ENCODE results near the gene TTC23L. TPM values are rescaled to one million over a fixed set of nuclear protein-coding genes. Genes with fewer than 3 reads are reported as not detected.
"Not testable (repeated sequence)": the region's sequence is repeated elsewhere in the genome, so short reads cannot be mapped to it uniquely, and the experiment has no call there.

TTC23L gene
- total and polyA plus RNA-seq, 4 donors: 4.1 to 6.1 (median 4.9) TPM

DNA sequence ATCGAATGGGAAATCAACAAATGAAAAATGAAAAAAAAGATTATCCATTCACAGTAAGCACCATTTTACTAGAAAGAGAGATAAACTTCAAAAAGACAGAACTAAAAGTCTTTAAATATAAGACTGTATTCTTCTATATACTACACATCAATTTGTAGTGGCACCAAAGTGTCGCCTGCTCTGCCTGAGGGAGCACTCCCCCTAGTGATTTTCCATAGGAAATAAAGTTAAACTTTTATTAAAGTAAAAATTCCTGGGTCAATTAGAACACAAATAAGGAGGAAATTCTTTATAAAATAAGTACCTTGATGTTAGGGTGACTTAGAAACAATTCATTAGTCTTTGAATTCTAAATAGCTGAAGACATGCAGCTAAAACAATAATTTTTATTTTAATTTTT lies 66.6 kb downstream of the TTC23L start:
- H3K36me3 ChIP-seq (ENCODE audit: control insufficient read depth, insufficient read depth, low read length): no peaks in the 10 kb centered on the region
- H3K4me1 ChIP-seq (ENCODE audit: control insufficient read depth, insufficient read depth, low read length): no peaks in the 10 kb centered on the region
- H3K27me3 ChIP-seq (ENCODE audit: control insufficient read depth, insufficient read depth, low read length): no peaks in the 10 kb centered on the region
- no peak overlapping the region for H3K27ac ChIP-seq (ENCODE audit: low read depth, low read length)
- WGBS (ENCODE audit: insufficient coverage): no CpG with 5 or more reads among the region's 2 CpGs
- H3K4me3 ChIP-seq (ENCODE audit: low read depth, low read length): no peak overlapping the region
- H3K9me3 ChIP-seq (ENCODE audit: control insufficient read depth, insufficient read depth, low read length): no peaks in the 10 kb centered on the region
- peak in 2 of 6 donors; percentile 7 to 38 for DNase-seq (ENCODE audit: low read depth in 4 of 6, low spot score in 6 of 6)

DNA sequence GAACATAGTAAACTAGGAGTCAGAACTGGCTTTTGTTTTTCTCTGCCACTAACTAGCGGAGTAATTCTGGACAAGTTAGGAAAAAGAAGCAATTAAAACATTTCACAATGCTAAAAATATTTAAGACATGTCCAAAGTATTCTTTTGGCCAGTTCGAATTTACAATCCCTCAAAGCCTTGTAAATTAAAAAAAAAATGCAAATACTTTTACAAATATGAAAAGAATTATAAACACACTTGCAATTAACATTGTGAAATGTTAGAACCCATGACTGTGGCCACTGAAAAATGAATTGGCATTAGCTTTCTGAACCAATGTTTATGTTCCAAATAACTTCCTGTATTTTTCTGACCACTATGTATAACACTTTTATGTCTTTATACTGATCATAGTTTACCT lies 74.1 kb downstream of the TTC23L start:
- no peak overlapping the region for H3K27ac ChIP-seq (ENCODE audit: low read depth, low read length)
- WGBS (ENCODE audit: insufficient coverage): no CpG with 5 or more reads among the region's 2 CpGs
- no peak for DNase-seq (ENCODE audit: low read depth in 4 of 6, low spot score in 6 of 6)

DNA sequence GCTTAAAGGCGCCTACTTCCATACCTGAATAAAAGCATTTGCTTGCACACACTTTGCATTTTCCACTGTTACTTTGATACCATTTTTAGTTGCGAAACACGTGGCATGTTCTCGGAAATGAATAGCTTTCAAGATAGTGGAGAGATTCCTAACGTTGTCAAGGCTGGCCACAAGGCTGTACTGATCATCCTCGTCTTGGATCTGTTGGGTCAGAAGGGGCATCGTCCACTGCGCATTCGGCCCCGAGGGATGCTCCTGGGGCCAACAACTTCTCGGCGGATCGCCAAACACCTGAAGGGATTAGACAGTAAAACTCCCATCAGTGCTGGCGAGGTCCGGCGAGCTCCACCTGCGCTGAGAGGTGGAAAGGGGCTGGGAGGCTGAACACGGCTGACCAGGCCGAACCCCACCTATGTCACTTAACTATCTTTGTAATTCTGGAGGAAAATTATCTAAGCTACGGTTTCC lies 75.7 kb downstream of the TTC23L start:
- Histone ChIP-seq H3K4me3 (ENCODE audit: low read depth, low read length) (peak overlapping the region; percentile 99), H3K4me1 (ENCODE audit: control insufficient read depth, insufficient read depth, low read length) (peaks cover 9% of the 10 kb centered on the region), H3K27me3 (ENCODE audit: control insufficient read depth, insufficient read depth, low read length) (no peaks in the 10 kb centered on the region), H3K9me3 (ENCODE audit: control insufficient read depth, insufficient read depth, low read length) (no peaks in the 10 kb centered on the region), H3K36me3 (ENCODE audit: control insufficient read depth, insufficient read depth, low read length) (peaks cover 5% of the 10 kb centered on the region), H3K27ac (ENCODE audit: low read depth, low read length) (peak overlapping the region; percentile 94)
- peak in 2 of 6 donors; percentile 17 to 20 for DNase-seq (ENCODE audit: low read depth in 4 of 6, low spot score in 6 of 6)
- WGBS (ENCODE audit: insufficient coverage): 2% methylated on average over 15 of the region's 20 CpGs

More for the DNA sequence above, 74.1 kb downstream of the TTC23L start:
- Histone ChIP-seq H3K9me3 (ENCODE audit: control insufficient read depth, insufficient read depth, low read length) (no peaks in the 10 kb centered on the region), H3K36me3 (ENCODE audit: control insufficient read depth, insufficient read depth, low read length) (peaks cover 5% of the 10 kb centered on the region), H3K4me3 (ENCODE audit: low read depth, low read length) (no peak overlapping the region), H3K27me3 (ENCODE audit: control insufficient read depth, insufficient read depth, low read length) (no peaks in the 10 kb centered on the region), H3K4me1 (ENCODE audit: control insufficient read depth, insufficient read depth, low read length) (peaks cover 9% of the 10 kb centered on the region)

DNA sequence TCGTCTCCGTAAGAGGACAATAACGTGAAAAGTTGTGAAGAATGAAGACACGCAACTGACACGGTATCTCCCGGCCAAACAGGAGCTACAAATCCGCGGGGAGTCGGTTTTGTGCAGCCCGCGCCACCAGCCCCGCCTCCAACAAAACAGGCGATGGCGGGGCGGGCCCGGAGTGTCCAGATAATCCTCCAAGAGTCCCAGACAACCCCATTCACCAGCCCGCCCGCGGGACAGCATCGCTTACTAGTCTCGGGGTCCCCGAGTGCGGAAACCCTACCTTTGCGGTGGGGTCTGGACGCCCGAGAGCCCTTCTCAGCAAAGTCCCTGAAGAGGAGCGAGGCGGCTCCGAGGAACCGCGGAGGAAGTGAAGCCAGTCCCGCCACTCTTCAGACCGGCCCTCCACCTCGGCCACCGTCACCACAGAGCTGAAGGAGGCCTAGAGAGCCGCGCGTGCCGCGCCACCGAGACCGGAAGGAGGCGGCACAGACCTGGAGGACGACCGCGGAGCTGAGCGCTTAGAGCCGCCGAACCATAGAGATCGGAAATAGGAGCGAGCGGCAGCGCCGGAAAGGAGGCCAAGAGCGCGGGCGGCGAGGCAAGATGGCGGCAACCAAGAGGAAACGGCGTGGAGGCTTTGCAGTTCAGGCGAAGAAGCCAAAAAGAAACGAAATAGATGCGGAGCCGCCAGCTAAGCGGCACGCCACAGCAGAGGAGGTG lies 76.3 kb downstream of the TTC23L start, which contains the start of the genes BRIX1 and RAD1:
BRIX1 (plus strand) TSS at position 573 of the 717 bp plus-strand sequence; CDS start at position 601, 28 bp downstream.
RAD1 (minus strand) TSS at position 366 of the 717 bp plus-strand sequence. CDS start 612 bp downstream, outside the sequence.
- Histone ChIP-seq H3K27ac (ENCODE audit: low read depth, low read length) (peak within 1 kb of the TSS; percentile 94), H3K36me3 (ENCODE audit: control insufficient read depth, insufficient read depth, low read length) (peaks cover 5% of the 10 kb centered on the region), H3K27me3 (ENCODE audit: control insufficient read depth, insufficient read depth, low read length) (no peaks in the 10 kb centered on the region), H3K4me1 (ENCODE audit: control insufficient read depth, insufficient read depth, low read length) (peaks cover 9% of the 10 kb centered on the region), H3K9me3 (ENCODE audit: control insufficient read depth, insufficient read depth, low read length) (no peaks in the 10 kb centered on the region), H3K4me3 (ENCODE audit: low read depth, low read length) (peak within 1 kb of the TSS; percentile 99)
- WGBS (ENCODE audit: insufficient coverage): 0% methylated on average over 67 of the region's 67 CpGs
- DNase-seq (ENCODE audit: low read depth in 4 of 6, low spot score in 6 of 6): peak; percentile 87 to 99 (median 94)

DNA sequence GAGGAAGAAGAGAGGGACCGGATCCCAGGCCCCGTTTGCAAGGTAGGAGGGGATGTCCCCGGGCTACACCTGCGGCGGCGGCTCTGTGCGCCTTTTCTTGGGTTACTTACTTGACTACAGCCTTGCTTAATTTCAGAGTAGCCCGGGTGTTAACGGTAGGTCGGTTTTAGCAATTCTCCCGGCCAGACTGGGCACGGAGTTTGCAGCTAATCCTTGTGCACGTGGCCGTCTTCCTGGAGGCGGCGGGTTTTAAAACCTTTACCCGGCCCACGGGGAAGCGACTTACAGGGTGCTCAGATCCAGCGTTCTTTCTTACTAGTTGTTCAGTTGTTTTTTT lies 76.9 kb downstream of the TTC23L start:
- H3K9me3 ChIP-seq (ENCODE audit: control insufficient read depth, insufficient read depth, low read length): no peaks in the 10 kb centered on the region
- 0% methylated on average over 16 of the region's 20 CpGs for WGBS (ENCODE audit: insufficient coverage)
- no peak for DNase-seq (ENCODE audit: low read depth in 4 of 6, low spot score in 6 of 6)
- peak overlapping the region; percentile 94 for H3K27ac ChIP-seq (ENCODE audit: low read depth, low read length)
- H3K4me1 ChIP-seq (ENCODE audit: control insufficient read depth, insufficient read depth, low read length): peaks cover 9% of the 10 kb centered on the region
- H3K27me3 ChIP-seq (ENCODE audit: control insufficient read depth, insufficient read depth, low read length): no peaks in the 10 kb centered on the region
- peaks cover 5% of the 10 kb centered on the region for H3K36me3 ChIP-seq (ENCODE audit: control insufficient read depth, insufficient read depth, low read length)
- H3K4me3 ChIP-seq (ENCODE audit: low read depth, low read length): peak overlapping the region; percentile 99

DNA sequence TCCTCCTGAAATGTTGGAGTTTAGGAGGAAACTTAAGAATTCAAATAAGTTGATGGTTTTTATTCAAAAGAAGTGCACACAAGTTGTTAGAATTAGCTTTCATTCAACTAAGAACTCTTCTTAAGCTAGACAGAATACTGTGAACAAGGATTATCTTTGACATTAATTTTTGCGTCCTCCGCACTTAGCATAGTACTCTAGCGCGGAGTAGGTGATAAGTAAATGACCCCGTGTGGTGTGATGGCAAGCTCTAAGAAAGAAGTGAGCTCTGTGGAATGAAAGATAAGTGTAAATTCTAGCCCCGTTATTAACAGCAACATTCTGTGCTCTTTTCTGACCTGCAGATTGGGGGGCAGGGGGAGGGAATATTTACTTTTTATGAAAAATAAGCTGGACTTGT lies 77.6 kb downstream of the TTC23L start:
- H3K4me3 ChIP-seq (ENCODE audit: low read depth, low read length): peak overlapping the region; percentile 99
- no peak overlapping the region for H3K27ac ChIP-seq (ENCODE audit: low read depth, low read length)

DNA sequence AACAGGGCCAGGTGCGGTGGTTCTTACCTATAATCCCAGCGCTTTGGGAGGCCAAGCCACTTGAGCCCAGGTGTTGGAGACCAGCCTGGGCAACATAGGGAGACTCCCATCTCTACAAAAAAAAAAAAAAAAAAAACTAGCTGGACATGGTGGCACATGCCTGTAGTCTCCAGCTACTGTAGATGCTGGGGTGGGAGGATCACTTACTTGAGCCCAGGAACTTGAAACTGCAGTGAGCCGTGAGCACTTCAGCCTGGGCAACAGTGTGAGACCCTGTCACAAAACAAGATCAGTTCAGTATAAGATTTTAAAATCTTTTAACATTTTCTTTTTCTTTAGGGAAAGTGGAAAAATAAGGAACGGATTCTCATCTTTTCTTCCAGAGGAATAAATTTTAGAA lies 79.1 kb downstream of the TTC23L start:
- H3K9me3 ChIP-seq (ENCODE audit: control insufficient read depth, insufficient read depth, low read length): no peaks in the 10 kb centered on the region
- peaks cover 5% of the 10 kb centered on the region for H3K36me3 ChIP-seq (ENCODE audit: control insufficient read depth, insufficient read depth, low read length)
- peaks cover 9% of the 10 kb centered on the region for H3K4me1 ChIP-seq (ENCODE audit: control insufficient read depth, insufficient read depth, low read length)
- no peaks in the 10 kb centered on the region for H3K27me3 ChIP-seq (ENCODE audit: control insufficient read depth, insufficient read depth, low read length)
- no peak overlapping the region for H3K4me3 ChIP-seq (ENCODE audit: low read depth, low read length)
- no peak overlapping the region for H3K27ac ChIP-seq (ENCODE audit: low read depth, low read length)
- DNase-seq (ENCODE audit: low read depth in 4 of 6, low spot score in 6 of 6): no peak
- WGBS (ENCODE audit: insufficient coverage): 92% methylated on average over 2 of the region's 4 CpGs

More for the DNA sequence above, 77.6 kb downstream of the TTC23L start:
- WGBS (ENCODE audit: insufficient coverage): 20% methylated on average over 5 of the region's 6 CpGs
- no peaks in the 10 kb centered on the region for H3K27me3 ChIP-seq (ENCODE audit: control insufficient read depth, insufficient read depth, low read length)
- DNase-seq (ENCODE audit: low read depth in 4 of 6, low spot score in 6 of 6): no peak
- H3K4me1 ChIP-seq (ENCODE audit: control insufficient read depth, insufficient read depth, low read length): peaks cover 9% of the 10 kb centered on the region
- no peaks in the 10 kb centered on the region for H3K9me3 ChIP-seq (ENCODE audit: control insufficient read depth, insufficient read depth, low read length)
- H3K36me3 ChIP-seq (ENCODE audit: control insufficient read depth, insufficient read depth, low read length): peaks cover 6% of the 10 kb centered on the region

DNA sequence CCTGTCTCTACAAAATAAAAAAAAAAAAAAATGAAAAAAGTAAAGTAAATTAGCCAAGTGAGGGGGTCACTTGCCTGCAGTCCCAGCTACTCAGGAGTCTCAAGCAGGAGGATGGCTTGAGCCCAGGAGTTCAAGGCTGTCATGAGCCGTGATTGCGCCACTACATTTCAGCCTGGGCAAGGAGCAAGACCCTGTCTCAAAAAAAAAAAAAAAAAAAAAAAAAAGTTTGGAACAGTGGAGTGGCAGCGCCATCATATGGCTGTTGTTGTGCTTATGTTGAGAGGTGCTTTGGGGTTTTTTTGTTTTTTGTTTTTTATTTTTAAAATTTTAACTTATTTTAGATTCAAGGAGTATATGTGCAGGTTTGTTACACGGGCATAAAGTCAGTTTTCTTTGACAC lies 80.1 kb downstream of the TTC23L start:
- Histone ChIP-seq H3K4me3 (ENCODE audit: low read depth, low read length) (no peak overlapping the region), H3K36me3 (ENCODE audit: control insufficient read depth, insufficient read depth, low read length) (peaks cover 11% of the 10 kb centered on the region), H3K4me1 (ENCODE audit: control insufficient read depth, insufficient read depth, low read length) (peaks cover 9% of the 10 kb centered on the region), H3K9me3 (ENCODE audit: control insufficient read depth, insufficient read depth, low read length) (no peaks in the 10 kb centered on the region), H3K27me3 (ENCODE audit: control insufficient read depth, insufficient read depth, low read length) (no peaks in the 10 kb centered on the region), H3K27ac (ENCODE audit: low read depth, low read length) (no peak overlapping the region)
- no peak for DNase-seq (ENCODE audit: low read depth in 4 of 6, low spot score in 6 of 6)
- WGBS (ENCODE audit: insufficient coverage): no CpG with 5 or more reads among the region's 4 CpGs

DNA sequence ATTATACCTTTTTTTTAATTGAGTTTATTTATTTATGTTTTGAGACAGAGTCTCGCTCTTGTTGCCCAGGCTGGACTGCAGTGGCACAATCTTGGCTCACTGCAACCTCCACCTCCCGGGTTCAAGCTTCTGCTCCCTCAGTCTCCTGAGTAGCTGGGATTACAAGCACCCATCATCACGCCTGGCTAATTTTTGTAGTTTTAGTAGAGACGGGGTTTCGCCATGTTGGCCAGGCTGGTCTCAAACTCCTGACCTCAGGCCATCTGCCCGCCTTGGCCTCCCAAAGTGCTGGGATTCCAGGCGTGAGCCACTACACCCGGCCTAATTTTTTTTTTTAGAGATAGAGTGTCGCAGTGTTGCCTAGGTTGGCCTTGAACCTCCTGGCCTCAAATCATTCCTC lies 84.3 kb downstream of the TTC23L start:
- H3K27me3 ChIP-seq (ENCODE audit: control insufficient read depth, insufficient read depth, low read length); H3K4me1 ChIP-seq (ENCODE audit: control insufficient read depth, insufficient read depth, low read length); DNase-seq (ENCODE audit: low read depth in 4 of 6, low spot score in 6 of 6); H3K27ac ChIP-seq (ENCODE audit: low read depth, low read length); H3K4me3 ChIP-seq (ENCODE audit: low read depth, low read length); H3K9me3 ChIP-seq (ENCODE audit: control insufficient read depth, insufficient read depth, low read length): not testable (repeated sequence)
- H3K36me3 ChIP-seq (ENCODE audit: control insufficient read depth, insufficient read depth, low read length): peaks cover 22% of the 10 kb centered on the region
- 83% methylated on average over 1 of the region's 9 CpGs for WGBS (ENCODE audit: insufficient coverage)

Measured in spinal cord (tissue), 10 donors.